IMR-90 (cell line): Measurements from ENCODE around the gene PPP3CA. TPM values are rescaled to one million over a fixed set of nuclear protein-coding genes. Genes with fewer than 3 reads are reported as not detected.
A peak's percentile ranks its signal among the peaks of the same experiment; 100 is the strongest.

ENCODE experiments used
- ATAC-seq: fragments of 200-7000 bp; cut with Tn5 transposase; 2 replicates; pipeline ENCODE4 v1.9.1; 2020; ENCODE audit warnings: low read depth, mild to moderate bottlenecking, moderate library complexity
- BruUV-seq: library from RNA; stranded (reverse); fragments of 400-500 nt; replicated peaks from 2 replicates; lab custom pipeline; 2021; lab: Mats Ljungman, UMichigan
- CTCF ChIA-PET: fragments of 300-600 bp; formaldehyde crosslinking; extraction: SDS; loops from one replicate; lab custom pipeline; 2021; ENCODE audit warnings: antibody characterized with exemption; lab: Yijun Ruan, JAX
- POLR2A ChIA-PET: fragments of 300-600 bp; sonication (Branson Sonifier 250); formaldehyde crosslinking; loops from one replicate; lab custom pipeline; 2022; ENCODE audit warnings: antibody characterized with exemption; ENCODE audit not compliant: unreplicated experiment; lab: Charles Lee
- DNase-seq: peaks from one replicate; pipeline ENCODE4 v3.0.0; 2013
- H2AFZ ChIP-seq: replicated peaks from 2 replicates; pipeline ENCODE3; 2013; ENCODE audit warnings: low read length, mild to moderate bottlenecking; ENCODE audit not compliant: poor library complexity
- H2AK5ac ChIP-seq: 2 replicates; pipeline ENCODE4 v1.6.1; 2013; ENCODE audit warnings: low read depth, low read length, inconsistent platforms
- H2AK9ac ChIP-seq: replicated peaks from 2 replicates; pipeline ENCODE3; 2013; ENCODE audit warnings: mild to moderate bottlenecking, low read depth, low read length, moderate library complexity; ENCODE audit not compliant: poor library complexity
- H2BK120ac ChIP-seq: 2 replicates; pipeline ENCODE4 v1.6.1; 2013; ENCODE audit warnings: low read depth, low read length, inconsistent platforms
- H2BK15ac ChIP-seq: 3 replicates; pipeline ENCODE4 v1.6.1; 2013; ENCODE audit warnings: low read depth, low read length, inconsistent platforms
- H2BK20ac ChIP-seq: 2 replicates; pipeline ENCODE4 v1.6.1; 2013; ENCODE audit warnings: low read depth, mild to moderate bottlenecking, inconsistent platforms, low read length, moderate library complexity
- H2BK5ac ChIP-seq: 2 replicates; pipeline ENCODE4 v1.6.1; 2013; ENCODE audit warnings: mild to moderate bottlenecking, low read depth, low read length, inconsistent platforms; ENCODE audit not compliant: poor library complexity, severe bottlenecking
- H3K14ac ChIP-seq: replicated peaks from 2 replicates; pipeline ENCODE4 v1.6.1; 2013; ENCODE audit warnings: low read depth, low read length, inconsistent platforms
- H3K18ac ChIP-seq: 2 replicates; pipeline ENCODE4 v1.6.1; 2013; ENCODE audit warnings: low read depth, low read length, control low read depth
- H3K23ac ChIP-seq: 2 replicates; pipeline ENCODE4 v1.6.1; 2013; ENCODE audit warnings: low read depth, low read length, inconsistent platforms
- H3K27ac ChIP-seq: 2 replicates; pipeline ENCODE4 v1.5.1; 2013; ENCODE audit warnings: mild to moderate bottlenecking, control low read depth, low read length; ENCODE audit not compliant: insufficient read depth
- H3K27me3 ChIP-seq: 2 replicates; pipeline ENCODE4 v1.6.1; 2013; ENCODE audit warnings: low read length; ENCODE audit not compliant: control insufficient read depth, insufficient read depth
- H3K36me3 ChIP-seq: 2 replicates; pipeline ENCODE4 v1.6.1; 2013; ENCODE audit warnings: low read length, mixed read lengths; ENCODE audit not compliant: control insufficient read depth, insufficient read depth
- H3K4ac ChIP-seq: 2 replicates; pipeline ENCODE4 v1.6.1; 2013; ENCODE audit warnings: low read depth, low read length, inconsistent platforms
- H3K4me1 ChIP-seq: 2 replicates; pipeline ENCODE4 v1.6.1; 2013; ENCODE audit warnings: low read length, mixed read lengths; ENCODE audit not compliant: control insufficient read depth, insufficient read depth
- H3K4me2 ChIP-seq: 2 replicates; pipeline ENCODE4 v1.6.1; 2013; ENCODE audit warnings: low read depth, mild to moderate bottlenecking, control low read depth, low read length, moderate library complexity
- H3K4me3 ChIP-seq: 2 replicates; pipeline ENCODE4 v1.5.1; 2013; ENCODE audit warnings: low read depth, mild to moderate bottlenecking, control low read depth, low read length, moderate library complexity; ENCODE audit not compliant: insufficient read depth
- H3K56ac ChIP-seq: 2 replicates; pipeline ENCODE4 v1.6.1; 2013; ENCODE audit warnings: low read length, inconsistent platforms; ENCODE audit not compliant: insufficient read depth; ENCODE audit errors: extremely low read depth
- H3K79me1 ChIP-seq, 2 experiments: 2 replicates each; pipeline ENCODE4 v1.6.1; 2013; ENCODE audit warnings: low read length in 2 of 2, inconsistent platforms in 1 of 2, low read depth in 1 of 2
- H3K9ac ChIP-seq: 2 replicates; pipeline ENCODE4 v1.6.1; 2013; ENCODE audit warnings: low read depth, low read length, control low read depth
- H3K9me1 ChIP-seq: 2 replicates; pipeline ENCODE4 v1.6.1; 2013; ENCODE audit warnings: low read length, inconsistent platforms; ENCODE audit not compliant: insufficient read depth
- H3K9me3 ChIP-seq: 2 replicates; pipeline ENCODE4 v1.6.1; 2013; ENCODE audit warnings: low read length; ENCODE audit not compliant: control insufficient read depth, insufficient read depth
- H4K20me1 ChIP-seq: 2 replicates; pipeline ENCODE4 v1.6.1; 2013; ENCODE audit warnings: low read length, inconsistent platforms; ENCODE audit not compliant: insufficient read depth
- H4K5ac ChIP-seq: 2 replicates; pipeline ENCODE4 v1.6.1; 2013; ENCODE audit warnings: mild to moderate bottlenecking, low read depth, low read length, control low read depth
- H4K8ac ChIP-seq, 2 experiments: 2 replicates each; pipeline ENCODE4 v1.6.1; 2013; ENCODE audit warnings: low read depth in 2 of 2, low read length in 2 of 2, control low read depth in 1 of 2, inconsistent platforms in 1 of 2
- H4K91ac ChIP-seq: 2 replicates; pipeline ENCODE4 v1.6.1; 2013; ENCODE audit warnings: low read depth, low read length, inconsistent platforms; ENCODE audit not compliant: insufficient read depth
- BHLHE40 ChIP-seq: fragments of 150-350 bp; IDR thresholded peaks from 2 replicates; pipeline ENCODE4 v1.6.1; 2016; ENCODE audit warnings: mild to moderate bottlenecking, low read depth, low read length
- CHD1 ChIP-seq: IDR thresholded peaks from 2 replicates; pipeline ENCODE4 v1.6.1; 2012; ENCODE audit warnings: low read depth, low read length, improper control_type of control experiment
- MAFK ChIP-seq: IDR thresholded peaks from 2 replicates; pipeline ENCODE4 v1.6.1; 2012; ENCODE audit warnings: low read depth, low read length, improper control_type of control experiment
- MXI1 ChIP-seq: IDR thresholded peaks from 2 replicates; pipeline ENCODE4 v1.6.1; 2012; ENCODE audit warnings: low read depth, mild to moderate bottlenecking, low read length, moderate library complexity, borderline replicate concordance
- NFE2L2 ChIP-seq: fragments of 150-350 bp; IDR thresholded peaks from 2 replicates; pipeline ENCODE4 v1.6.1; 2016; ENCODE audit warnings: low read depth, mild to moderate bottlenecking, low read length
- POLR2A ChIP-seq: IDR thresholded peaks from 2 replicates; pipeline ENCODE4 v1.6.1; 2012; ENCODE audit warnings: mild to moderate bottlenecking, low read depth, low read length
- RAD21 ChIP-seq: IDR thresholded peaks from 2 replicates; pipeline ENCODE4 v1.6.1; 2012; ENCODE audit warnings: low read length, improper control_type of control experiment
- RFX5 ChIP-seq: IDR thresholded peaks from 2 replicates; pipeline ENCODE4 v1.8.0; 2012; ENCODE audit warnings: low read depth, mild to moderate bottlenecking, low read length, moderate library complexity
- SMC3 ChIP-seq: fragments of 150-350 bp; IDR thresholded peaks from 2 replicates; pipeline ENCODE4 v1.6.1; 2016; ENCODE audit warnings: low read depth, mild to moderate bottlenecking, antibody characterized with exemption, low read length, moderate library complexity
- WGBS, 2 experiments: methylation state at CpG; one replicate each; pipeline versions ENCODE4 v1.1.5 to v1.1.7; 2013; ENCODE audit warnings: missing lambda C conversion rate in 2 of 2; ENCODE audit not compliant: insufficient read length in 1 of 2; ENCODE audit errors: extremely low coverage in 2 of 2; 5-methylcytosine and 5-hydroxymethylcytosine counted together
- dilution Hi-C: fragments of 300-500 bp; cut with HindIII; formaldehyde crosslinking; loops from one replicate; pipeline ENCODE4 v1.14.3; 2018; ENCODE audit warnings: low sequenced_read_pairs; ENCODE audit not compliant: unreplicated experiment
- in situ Hi-C: fragments of 300-500 bp; cut with MboI; formaldehyde crosslinking; loops from 3 replicates; pipeline ENCODE4 v1.14.3; 2019; ENCODE audit warnings: low sequenced_read_pairs, inconsistent platforms, mixed read lengths
- intact Hi-C: fragments of 100-400 bp; cut with micrococcal nuclease; formaldehyde crosslinking; loops from 2 replicates; pipeline ENCODE4 v1.10.0; 2022
- polyA plus RNA-seq, 3 experiments: library from polyadenylated mRNA; depleted of rRNA; stranded (reverse); fragments of >200 nt; gene quantifications; 2 replicates each; pipeline ENCODE4 v1.2.3, GENCODE V29; 2012; ENCODE audit warnings: low replicate concordance in 1 of 3
- total RNA-seq: library from RNA; depleted of rRNA; stranded (reverse); fragments of >200 nt; gene quantifications from 2 replicates; pipeline ENCODE4 v1.2.3, GENCODE V29; 2012
- TF ChIP-seq, protein P1 (sequence below): fragments of 150-350 bp; IDR thresholded peaks from 2 replicates; pipeline ENCODE4 v1.6.1; 2017; ENCODE audit warnings: mild to moderate bottlenecking, antibody characterized with exemption, low read length, low read depth
- TF ChIP-seq, protein P2 (sequence below): conservative IDR thresholded peaks from 2 replicates; pipeline ENCODE4 v1.5.1; 2012; ENCODE audit warnings: mild to moderate bottlenecking, low read depth, low read length, improper control_type of control experiment
- TF ChIP-seq, protein P3 (sequence below): fragments of 150-350 bp; IDR thresholded peaks from 2 replicates; pipeline ENCODE4 v1.6.1; 2016; ENCODE audit warnings: low read depth, mild to moderate bottlenecking, low read length, moderate library complexity, borderline replicate concordance

Gene PPP3CA
- total and polyA plus RNA-seq, 2 of the 4 experiments (the other 2 are of a cell fraction): 14.5 to 48.6 TPM

DNA sequence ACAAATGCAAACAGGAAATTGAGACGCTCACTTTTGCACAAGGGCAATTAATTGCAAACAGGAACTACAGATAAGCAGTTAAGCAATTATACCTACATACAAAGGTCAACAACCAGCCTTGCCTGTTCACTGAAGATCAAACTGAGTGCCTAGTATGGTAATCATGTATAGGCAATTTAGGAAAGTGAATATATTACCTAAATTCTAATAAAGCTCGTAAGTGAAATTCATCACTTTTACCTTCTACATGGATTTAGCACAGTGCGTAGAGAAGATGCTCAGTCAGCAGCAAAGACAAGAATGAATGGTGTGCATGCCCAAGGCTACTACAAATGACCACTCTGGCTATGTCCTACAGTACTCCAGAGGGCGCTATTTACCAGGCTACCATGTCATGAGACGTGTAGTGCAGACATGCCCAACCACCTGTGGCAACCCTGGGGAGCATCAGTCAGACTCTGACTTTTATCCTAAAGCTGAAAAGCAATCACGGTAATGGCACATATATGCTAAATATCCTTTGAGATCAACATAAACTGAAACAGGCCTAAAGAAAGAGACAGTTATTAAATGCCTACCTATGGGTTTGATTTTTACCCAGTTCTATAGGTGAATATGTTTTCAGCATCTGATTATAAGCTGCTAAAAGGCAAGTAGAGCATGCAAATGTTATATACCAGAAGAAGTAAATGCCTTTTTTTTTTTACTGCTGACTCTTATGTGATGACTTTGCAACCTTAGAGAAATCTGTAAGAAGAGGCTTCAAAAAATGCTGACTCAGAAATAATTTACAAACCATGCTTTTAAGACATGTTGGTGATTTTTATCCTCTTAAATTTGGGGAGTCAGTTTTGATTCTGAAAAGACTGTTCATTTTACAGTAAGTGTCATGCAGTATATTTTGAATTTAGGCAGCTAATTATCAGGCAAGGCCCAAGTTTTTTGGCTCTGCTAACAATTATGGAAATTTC is 178.0 kb downstream of the PPP3CA start:
- Histone ChIP-seq H2BK15ac (no peak overlapping the region), H3K18ac (no peak overlapping the region), H3K4ac (no peak overlapping the region), H3K27ac (no peak overlapping the region), H3K36me3 (no peaks in the 10 kb centered on the region), H3K9me3 (no peaks in the 10 kb centered on the region), H3K23ac (no peak overlapping the region), H4K8ac (no peak overlapping the region), H4K91ac (no peak overlapping the region), H3K4me3 (no peak overlapping the region), H3K79me1 (peaks cover 10 to 33% of the 10 kb centered on the region in 2 experiments), H2BK5ac (no peak overlapping the region), H3K27me3 (no peaks in the 10 kb centered on the region), H4K5ac (no peak overlapping the region), H3K9ac (no peak overlapping the region), H2AK5ac (no peak overlapping the region), H2BK20ac (no peak overlapping the region), H2BK120ac (no peak overlapping the region), H3K4me2 (no peak overlapping the region), H2AFZ (no peak overlapping the region), H4K20me1 (peaks cover 5% of the 10 kb centered on the region; the same call in 1 of the 2 replicates), H3K9me1 (peaks cover 8% of the 10 kb centered on the region; the same call in 1 of the 2 replicates), H3K14ac (no peak overlapping the region), H3K56ac (no peak overlapping the region), H2AK9ac (no peak overlapping the region), H3K4me1 (no peaks in the 10 kb centered on the region; the same call in none of the 2 replicates)
- TF ChIP-seq SMC3: peak; percentile 83
- TF ChIP-seq RFX5: no peak
- TF ChIP-seq MAFK: peak; percentile 99
- TF ChIP-seq, protein P1, sequence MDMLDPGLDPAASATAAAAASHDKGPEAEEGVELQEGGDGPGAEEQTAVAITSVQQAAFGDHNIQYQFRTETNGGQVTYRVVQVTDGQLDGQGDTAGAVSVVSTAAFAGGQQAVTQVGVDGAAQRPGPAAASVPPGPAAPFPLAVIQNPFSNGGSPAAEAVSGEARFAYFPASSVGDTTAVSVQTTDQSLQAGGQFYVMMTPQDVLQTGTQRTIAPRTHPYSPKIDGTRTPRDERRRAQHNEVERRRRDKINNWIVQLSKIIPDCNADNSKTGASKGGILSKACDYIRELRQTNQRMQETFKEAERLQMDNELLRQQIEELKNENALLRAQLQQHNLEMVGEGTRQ: no peak
- TF ChIP-seq, protein P2, sequence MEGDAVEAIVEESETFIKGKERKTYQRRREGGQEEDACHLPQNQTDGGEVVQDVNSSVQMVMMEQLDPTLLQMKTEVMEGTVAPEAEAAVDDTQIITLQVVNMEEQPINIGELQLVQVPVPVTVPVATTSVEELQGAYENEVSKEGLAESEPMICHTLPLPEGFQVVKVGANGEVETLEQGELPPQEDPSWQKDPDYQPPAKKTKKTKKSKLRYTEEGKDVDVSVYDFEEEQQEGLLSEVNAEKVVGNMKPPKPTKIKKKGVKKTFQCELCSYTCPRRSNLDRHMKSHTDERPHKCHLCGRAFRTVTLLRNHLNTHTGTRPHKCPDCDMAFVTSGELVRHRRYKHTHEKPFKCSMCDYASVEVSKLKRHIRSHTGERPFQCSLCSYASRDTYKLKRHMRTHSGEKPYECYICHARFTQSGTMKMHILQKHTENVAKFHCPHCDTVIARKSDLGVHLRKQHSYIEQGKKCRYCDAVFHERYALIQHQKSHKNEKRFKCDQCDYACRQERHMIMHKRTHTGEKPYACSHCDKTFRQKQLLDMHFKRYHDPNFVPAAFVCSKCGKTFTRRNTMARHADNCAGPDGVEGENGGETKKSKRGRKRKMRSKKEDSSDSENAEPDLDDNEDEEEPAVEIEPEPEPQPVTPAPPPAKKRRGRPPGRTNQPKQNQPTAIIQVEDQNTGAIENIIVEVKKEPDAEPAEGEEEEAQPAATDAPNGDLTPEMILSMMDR: peak; percentile 70
- no peak for TF ChIP-seq MXI1
- TF ChIP-seq, protein P3, sequence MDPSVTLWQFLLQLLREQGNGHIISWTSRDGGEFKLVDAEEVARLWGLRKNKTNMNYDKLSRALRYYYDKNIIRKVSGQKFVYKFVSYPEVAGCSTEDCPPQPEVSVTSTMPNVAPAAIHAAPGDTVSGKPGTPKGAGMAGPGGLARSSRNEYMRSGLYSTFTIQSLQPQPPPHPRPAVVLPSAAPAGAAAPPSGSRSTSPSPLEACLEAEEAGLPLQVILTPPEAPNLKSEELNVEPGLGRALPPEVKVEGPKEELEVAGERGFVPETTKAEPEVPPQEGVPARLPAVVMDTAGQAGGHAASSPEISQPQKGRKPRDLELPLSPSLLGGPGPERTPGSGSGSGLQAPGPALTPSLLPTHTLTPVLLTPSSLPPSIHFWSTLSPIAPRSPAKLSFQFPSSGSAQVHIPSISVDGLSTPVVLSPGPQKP: no peak
- no peak for TF ChIP-seq NFE2L2
- TF ChIP-seq POLR2A: 0 out of 2 replicates have a peak, but pooled peaks have one; percentile 32
- no peak for TF ChIP-seq BHLHE40
- no peak for TF ChIP-seq CHD1
- TF ChIP-seq RAD21: peak; percentile 91
- CTCF ChIA-PET: interaction anchor here (0.6 to 1.3 kb wide), 4 partner anchors 11 to 235 kb away, joined by 3 to 7 read pairs (median 4); no protein-coding TSS in a partner anchor
- POLR2A ChIA-PET: no interaction called here
- in situ Hi-C loops (loop anchor here (10.0 to 25.0 kb wide), 2 partner anchors 568 to 1095 kb away; no protein-coding TSS in a partner anchor), dilution Hi-C loops (no loop called here), intact Hi-C loops (loop anchor here (1.0 to 10.0 kb wide), 3 partner anchors 179 to 1095 kb away; no protein-coding TSS in a partner anchor)
- DNase-seq (peak; percentile 65), ATAC-seq (peak; percentile 84)
- no TSS peak for BruUV-seq
- WGBS, 2 experiments: no CpG with 5 or more reads among the region's 6 CpGs
